ENCODE data around the gene TTLL13.
"Not testable (repeated sequence)": the region's sequence is repeated elsewhere in the genome, so short reads cannot be mapped to it uniquely, and the experiment has no call there.

TTLL13 gene

DNA sequence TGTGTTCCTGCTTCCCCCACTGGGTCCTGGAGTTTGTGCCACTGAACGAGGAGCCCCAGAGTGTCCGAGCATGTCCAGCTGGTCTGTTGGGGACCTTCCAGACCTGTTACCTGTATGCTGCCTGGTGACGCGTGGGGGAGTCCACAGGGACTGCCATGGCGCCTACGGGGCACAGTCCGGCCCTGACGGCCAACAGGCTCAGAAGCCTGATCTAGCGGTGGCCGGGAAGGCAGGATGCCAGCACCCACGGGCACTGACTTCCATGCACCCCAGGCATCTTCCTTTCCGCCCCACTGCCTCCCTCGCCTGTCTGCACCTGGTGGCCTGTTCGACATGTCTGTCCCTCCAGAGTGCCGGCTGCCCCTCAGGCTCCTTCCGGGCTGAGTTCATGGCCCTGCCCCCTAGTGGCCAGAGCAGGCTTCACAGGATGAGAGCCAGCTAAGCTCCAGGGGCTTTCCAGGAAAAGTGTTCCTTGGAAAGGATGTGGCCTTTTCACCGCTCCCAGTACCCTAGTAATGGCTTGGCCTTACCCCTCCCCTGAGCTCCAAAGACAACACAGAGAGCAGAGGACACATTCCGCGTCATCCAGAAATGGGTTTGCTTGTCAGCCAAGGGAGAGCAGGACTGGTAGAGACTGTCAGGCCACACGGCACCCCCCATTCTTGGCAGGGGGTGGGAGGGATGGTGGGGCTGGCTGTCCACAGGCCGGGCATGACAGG lies 51.8 kb downstream of the TTLL13 start:
- TF ChIP-seq ZFX (IDR thresholded peaks at IDR 0.05; ENCODE audit: borderline replicate concordance) (no peak), CTCF (IDR thresholded peaks at IDR 0.05) (peak; percentile 93)
- no peak overlapping the region for H3K27ac ChIP-seq

- no peak overlapping the region for H3K27ac ChIP-seq
- no peak for TF ChIP-seq CTCF (IDR thresholded peaks at IDR 0.05)
- TF ChIP-seq ZFX (IDR thresholded peaks at IDR 0.05; ENCODE audit: borderline replicate concordance), result no peak
Measured at GRCh38 chr15:90301707-90302300, 52.4 kb downstream of the TTLL13 start.

- H3K27ac ChIP-seq, result not testable (repeated sequence)
Measured at GRCh38 chr15:90305355-90305754, 56.0 kb downstream of the TTLL13 start.

GRCh38 chr15:90305932-90306331 lies 56.6 kb downstream of the TTLL13 start:
- H3K27ac ChIP-seq, result no peak overlapping the region

DNA sequence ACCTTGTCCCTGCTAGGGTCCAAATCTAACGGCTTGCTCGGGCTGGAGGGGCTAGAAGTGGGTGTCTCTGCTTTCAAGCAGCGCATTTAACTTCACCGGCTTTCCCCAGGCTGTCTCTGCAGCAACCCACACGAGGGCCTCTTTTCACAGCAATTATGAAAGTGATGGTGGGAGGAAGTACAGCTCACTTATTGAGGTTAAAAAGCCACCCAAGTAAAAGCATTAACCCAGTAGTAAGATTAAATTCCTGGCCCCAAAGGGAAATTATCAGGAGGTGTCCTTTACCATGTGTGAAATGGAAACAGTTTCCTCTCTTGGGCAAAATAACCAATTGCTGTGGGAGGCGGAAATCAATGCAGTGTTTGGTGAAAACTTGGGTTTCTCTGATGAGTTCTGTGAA lies 57.2 kb downstream of the TTLL13 start:
- no peak overlapping the region for H3K27ac ChIP-seq
- no peak for TF ChIP-seq CTCF (IDR thresholded peaks at IDR 0.05)
- no peak for TF ChIP-seq ZFX (IDR thresholded peaks at IDR 0.05; ENCODE audit: borderline replicate concordance)

More at GRCh38 chr15:90305932-90306331, 56.6 kb downstream of the TTLL13 start:
- TF ChIP-seq CTCF (IDR thresholded peaks at IDR 0.05) (no peak), ZFX (IDR thresholded peaks at IDR 0.05; ENCODE audit: borderline replicate concordance) (no peak)

GRCh38 chr15:90307661-90308060 lies 58.3 kb downstream of the TTLL13 start:
- TF ChIP-seq ZFX (IDR thresholded peaks at IDR 0.05; ENCODE audit: borderline replicate concordance) (no peak), CTCF (IDR thresholded peaks at IDR 0.05) (no peak)
- no peak overlapping the region for H3K27ac ChIP-seq

GRCh38 chr15:90309020-90309419 lies 59.7 kb downstream of the TTLL13 start:
- H3K27ac ChIP-seq, result no peak overlapping the region
- TF ChIP-seq ZFX (IDR thresholded peaks at IDR 0.05; ENCODE audit: borderline replicate concordance) (no peak), CTCF (IDR thresholded peaks at IDR 0.05) (no peak)

All from 22Rv1 (cell line).